HG03066 (cell line): ENCODE data around the gene MUC3A.

Experiments
- ATAC-seq: cut with Tn5 transposase; IDR thresholded peaks from one replicate; pipeline ENCODE4 v1.9.1; 2021; ENCODE audit warnings: low read depth; ENCODE audit not compliant: unreplicated experiment

The MUC3A gene

DNA sequence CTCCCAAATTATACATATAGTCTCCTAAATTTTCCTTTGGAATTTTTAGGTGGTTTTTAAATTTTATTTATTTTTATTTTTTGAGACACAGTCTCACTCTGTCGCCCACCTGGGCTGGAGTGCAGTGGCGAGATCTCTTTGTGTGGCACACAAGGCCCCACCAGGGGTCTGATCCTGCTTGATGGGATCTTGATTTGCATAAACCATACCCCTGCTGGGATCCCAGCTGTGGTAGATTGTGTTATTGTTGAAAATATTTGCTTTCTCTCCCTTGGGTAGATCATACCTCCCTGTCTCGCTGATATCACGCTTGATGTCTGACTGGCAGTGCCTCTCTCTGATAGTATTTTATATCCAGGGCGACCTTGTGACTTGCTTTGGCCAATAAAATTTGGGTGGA lies 5.6 kb upstream of the MUC3A start:
- ATAC-seq = no peak

DNA sequence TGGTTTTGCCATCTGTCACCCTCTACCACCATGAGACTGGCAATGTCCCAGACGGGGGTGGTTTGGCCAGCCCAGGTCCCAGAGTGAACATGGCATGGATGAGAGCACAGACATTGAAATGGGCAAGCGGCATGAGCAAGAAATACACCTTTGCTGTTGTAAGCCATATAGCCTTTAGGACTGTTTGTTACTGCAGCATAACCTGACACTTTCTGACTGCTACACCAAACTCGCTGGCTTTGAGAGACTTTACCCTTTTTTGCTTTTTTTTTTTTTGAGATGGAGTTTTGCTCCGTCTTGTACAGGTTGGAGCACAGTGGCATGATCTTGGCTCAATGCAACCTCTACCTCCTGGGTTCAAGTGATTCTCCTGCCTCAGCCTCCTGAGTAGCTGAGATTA lies 5.2 kb upstream of the MUC3A start:
- ATAC-seq = no peak

DNA sequence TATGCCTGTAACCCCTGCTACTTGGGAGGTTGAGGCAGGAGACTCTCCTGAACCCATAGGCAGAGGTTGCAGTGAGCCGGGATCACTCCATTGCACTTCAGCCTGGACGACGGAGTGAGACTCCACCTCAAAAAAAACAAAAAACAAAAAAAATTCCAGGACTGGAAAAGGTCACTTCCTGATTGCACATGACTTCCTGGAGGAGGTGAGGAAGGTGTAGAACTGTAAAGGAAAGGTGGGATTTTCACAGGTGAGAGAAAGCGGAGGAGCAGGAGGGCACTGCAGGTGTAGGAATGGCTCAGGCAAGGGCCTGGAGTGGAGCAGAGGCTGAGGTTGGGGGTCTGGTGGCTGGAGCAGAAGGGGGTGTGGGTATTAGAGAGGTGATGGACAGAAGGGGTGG lies 3.2 kb upstream of the MUC3A start:
- ATAC-seq = no peak

DNA sequence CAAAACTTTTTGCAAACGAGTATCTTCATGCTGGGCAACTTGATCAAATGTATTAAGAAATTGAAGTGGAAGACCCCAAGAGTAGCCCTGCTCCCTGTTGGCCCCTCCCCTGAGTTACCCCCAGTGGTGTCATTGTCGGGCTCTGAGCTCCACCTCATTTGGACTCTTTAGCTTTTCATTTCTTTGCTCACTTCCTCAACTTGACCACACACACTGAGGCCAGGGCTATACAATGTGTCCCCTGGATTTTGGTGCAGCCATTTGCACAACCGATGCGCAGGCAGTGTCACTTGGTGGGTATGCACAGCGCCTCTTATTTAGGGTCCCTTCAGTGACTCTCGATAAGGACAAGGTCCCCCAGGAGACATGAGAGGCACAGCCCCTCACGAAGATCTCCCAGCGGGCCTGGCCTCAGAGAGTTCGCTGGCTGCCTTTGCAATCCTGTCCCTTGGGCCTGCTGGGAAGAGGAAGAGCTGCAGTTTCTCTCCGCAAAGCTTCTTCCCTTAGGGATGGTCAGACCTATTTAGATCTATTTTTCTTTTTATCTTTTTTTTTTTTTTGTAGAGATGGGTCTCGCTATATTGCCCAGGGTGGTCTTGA lies 2.5 kb upstream of the MUC3A start:
- ATAC-seq = no peak

DNA sequence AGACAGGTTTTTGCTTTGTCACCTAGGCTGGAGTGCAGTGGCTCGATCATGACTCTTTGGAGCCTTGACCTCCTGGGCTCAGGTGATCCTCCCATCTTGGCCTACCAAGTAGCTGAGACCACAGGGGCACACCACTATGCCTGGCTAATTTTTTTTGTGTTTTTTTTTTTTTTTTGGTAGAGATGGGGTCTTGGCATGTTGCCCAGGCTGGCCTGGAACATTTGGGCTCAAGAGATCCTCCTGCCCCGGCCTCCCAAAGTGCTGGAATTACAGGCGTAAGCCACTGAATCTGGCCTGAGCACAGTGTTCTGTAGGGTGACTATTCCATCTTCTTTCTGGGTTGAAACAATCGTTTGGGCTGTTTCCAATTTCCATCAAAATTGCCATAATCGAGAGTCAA lies 1.5 kb upstream of the MUC3A start:
- ATAC-seq = no peak

DNA sequence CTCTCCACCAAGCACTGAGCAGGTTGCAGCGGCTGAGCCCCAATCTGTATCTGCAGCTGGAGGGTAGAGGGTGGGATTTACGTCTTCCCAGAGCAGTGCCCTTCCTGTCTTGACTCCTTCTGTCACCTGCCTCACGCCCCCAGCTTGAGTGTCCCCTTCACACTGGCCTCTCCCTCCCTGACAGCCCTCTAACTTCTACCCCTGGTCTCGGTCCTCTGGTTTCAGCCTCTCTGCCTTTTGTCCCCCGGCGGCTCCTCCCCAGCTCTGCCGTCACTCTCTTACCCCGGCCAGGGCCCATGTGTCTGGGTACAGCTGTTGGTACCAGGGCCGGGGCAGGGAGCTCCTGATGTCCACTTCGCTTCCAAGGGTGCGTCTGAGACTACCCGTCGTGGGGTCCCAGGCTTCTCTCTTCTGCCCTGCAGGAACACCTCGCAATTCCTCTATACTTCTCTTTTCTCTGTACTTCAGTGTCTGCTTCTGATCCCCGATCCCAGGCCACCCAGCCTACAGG lies 654 bp downstream of the MUC3A start:
- no peak for ATAC-seq

DNA sequence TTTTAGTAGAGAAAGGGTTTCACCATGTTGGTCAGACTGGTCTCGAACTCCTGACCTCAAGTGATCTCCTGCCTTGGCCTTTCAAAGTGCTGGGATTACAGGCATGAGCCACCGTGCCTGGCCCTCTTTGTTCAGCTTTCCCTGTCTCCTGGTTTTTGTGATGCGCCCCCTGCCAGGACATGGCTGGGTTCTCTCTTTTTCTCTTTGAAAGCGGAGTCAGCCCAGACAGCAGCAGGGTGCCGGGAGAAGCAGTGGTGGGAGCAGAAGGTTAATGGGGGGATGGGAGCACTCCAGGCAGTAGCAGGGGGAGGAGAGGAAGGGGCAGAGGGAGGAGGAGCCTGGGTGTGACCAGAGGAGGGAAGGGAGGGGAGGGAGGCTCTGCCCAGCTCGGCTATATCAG lies 1.8 kb downstream of the MUC3A start:
- ATAC-seq = no peak

DNA sequence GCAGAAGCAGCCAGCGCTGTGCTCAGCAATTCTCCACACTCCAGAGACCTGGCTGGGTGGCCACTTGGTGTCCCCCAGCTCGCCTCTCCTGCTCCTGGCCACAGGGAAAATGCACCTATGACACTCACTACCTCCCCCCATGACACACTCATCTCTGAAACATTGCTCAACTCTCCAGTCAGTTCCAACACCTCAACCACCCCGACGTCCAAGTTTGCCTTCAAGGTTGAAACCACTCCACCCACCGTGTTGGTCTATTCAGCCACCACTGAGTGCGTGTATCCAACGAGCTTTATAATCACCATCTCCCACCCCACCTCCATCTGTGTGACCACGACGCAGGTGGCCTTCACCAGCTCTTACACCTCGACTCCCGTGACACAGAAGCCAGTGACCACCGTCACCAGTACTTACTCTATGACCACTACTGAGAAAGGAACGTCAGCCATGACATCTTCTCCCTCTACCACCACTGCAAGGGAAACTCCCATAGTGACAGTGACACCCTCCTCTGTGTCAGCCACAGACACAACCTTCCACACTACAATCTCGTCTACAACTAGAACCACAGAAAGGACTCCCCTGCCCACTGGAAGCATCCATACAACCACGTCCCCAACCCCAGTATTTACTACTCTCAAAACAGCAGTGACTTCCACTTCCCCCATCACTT lies 2.7 kb downstream of the MUC3A start:
- no peak for ATAC-seq

DNA sequence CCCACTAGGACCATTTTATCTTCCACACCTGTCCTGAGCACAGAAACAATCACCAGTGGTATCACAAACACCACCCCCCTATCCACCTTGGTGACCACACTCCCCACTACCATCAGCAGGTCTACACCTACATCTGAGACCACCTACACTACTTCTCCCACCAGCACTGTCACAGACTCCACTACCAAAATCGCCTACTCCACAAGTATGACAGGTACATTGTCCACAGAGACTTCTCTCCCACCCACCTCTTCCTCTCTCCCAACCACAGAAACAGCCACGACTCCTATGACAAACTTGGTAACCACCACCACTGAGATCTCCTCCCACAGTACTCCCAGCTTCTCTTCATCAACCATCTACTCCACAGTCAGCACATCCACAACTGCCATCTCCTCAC lies 3.3 kb downstream of the MUC3A start:
- ATAC-seq = no peak

DNA sequence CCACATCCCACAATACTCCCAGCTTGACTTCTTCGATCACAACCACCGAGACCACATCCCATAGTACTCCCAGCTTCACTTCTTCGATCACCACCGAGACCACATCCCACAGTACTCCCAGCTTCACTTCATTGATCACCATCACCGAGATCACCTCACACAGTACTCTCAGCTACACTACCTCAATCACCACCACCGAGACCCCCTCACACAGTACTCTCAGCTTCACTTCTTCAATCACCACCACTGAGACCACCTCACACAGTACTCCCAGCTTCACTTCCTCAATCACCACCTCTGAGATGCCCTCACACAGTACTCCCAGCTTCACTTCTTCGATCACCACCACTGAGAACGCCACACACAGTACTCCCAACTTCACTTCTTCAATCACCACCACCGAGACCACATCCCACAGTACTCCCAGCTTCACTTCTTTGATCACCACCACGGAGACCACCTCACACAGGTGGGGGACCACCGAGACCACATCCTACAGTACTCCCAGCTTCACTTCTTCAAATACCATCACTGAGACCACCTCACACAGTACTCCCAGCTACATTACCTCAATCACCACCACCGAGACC lies 8.6 kb downstream of the MUC3A start:
- no peak for ATAC-seq

DNA sequence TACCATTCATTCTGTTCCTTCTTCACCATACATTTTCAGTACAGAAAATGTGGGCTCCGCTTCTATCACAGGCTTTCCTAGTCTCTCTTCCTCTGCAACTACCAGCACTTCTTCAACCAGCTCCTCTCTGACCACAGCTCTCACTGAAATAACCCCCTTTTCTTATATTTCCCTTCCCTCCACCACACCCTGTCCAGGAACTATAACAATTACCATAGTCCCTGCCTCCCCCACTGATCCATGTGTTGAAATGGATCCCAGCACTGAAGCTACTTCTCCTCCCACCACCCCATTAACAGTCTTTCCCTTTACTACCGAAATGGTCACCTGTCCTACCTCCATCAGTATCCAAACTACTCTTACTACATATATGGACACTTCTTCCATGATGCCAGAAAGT lies 10.6 kb downstream of the MUC3A start:
- no peak for ATAC-seq

DNA sequence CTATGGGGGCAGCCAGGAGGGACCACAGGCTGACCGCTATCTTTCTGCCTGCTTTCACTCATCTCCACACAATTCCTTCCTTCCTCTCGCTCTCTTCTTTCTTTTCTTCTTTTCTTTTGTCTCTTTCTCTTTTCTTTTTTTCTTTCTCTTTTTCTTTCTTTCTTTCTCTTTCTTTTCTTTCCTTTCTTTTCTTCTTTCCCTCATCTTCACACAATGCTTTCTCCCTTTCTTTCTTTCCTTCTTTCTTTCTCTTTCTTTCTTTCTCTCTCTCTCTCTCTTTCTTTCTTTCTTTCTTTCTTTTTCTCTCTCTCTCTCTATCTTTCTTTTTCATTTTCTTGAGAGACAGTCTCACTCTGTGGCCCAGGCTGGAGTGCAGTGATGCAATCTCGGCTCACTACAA lies 13.2 kb downstream of the MUC3A start:
- no peak for ATAC-seq

DNA sequence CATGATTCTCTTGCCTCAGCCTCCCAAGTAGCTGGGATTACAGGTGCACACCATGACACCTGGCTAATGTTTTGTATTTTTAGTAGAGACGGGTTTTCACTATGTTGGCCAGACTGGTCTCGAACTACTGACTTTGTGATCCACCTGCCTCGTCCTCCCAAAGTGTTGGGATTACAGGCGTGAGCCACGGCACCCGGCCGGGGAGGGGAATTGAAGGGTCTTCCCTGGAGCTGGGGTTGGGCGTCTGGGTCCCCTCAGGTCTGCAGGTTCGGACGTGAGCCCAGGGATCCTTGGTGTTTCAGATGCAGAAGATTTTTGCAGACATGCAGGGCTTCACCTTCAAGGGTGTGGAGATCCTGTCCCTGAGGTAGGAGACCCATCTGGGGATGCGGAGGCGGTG lies 14.1 kb downstream of the MUC3A start:
- no peak for ATAC-seq

DNA sequence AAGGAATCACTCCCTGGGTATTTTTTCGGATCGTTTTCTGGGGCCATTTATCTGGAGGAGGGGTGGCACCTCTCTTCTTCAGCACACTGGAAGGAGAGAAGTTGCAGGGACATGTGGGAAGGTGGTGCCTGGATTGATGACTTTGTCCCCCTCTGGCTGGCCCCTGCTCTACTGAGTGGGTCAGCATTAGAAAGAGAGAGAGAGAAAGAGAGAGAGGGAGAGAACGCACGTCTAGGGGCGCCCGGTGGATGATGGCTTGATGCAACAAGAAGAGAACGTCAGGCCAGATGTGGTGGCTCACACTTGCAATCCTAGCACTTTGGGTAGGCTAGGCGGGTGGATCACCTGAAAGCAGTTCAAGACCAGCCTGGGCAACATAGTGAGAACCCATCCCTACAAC lies 14.5 kb downstream of the MUC3A start:
- no peak for ATAC-seq

DNA sequence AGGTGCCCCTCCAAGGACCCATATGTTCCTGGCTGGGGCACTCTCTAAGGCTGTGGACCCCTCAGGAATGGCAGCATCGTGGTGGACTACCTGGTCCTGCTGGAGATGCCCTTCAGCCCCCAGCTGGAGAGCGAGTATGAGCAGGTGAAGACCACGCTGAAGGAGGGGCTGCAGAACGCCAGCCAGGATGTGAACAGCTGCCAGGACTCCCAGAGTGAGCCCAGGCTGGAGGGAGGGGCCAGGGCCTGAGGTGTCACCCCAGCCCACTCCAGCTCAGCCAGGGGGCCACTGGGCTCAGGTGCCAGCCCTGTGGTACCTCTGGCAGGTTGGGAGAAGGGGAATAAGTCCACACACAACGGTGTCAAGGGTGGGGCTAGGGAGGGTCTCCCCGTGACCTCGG lies 15.3 kb downstream of the MUC3A start:
- ATAC-seq = no peak

DNA sequence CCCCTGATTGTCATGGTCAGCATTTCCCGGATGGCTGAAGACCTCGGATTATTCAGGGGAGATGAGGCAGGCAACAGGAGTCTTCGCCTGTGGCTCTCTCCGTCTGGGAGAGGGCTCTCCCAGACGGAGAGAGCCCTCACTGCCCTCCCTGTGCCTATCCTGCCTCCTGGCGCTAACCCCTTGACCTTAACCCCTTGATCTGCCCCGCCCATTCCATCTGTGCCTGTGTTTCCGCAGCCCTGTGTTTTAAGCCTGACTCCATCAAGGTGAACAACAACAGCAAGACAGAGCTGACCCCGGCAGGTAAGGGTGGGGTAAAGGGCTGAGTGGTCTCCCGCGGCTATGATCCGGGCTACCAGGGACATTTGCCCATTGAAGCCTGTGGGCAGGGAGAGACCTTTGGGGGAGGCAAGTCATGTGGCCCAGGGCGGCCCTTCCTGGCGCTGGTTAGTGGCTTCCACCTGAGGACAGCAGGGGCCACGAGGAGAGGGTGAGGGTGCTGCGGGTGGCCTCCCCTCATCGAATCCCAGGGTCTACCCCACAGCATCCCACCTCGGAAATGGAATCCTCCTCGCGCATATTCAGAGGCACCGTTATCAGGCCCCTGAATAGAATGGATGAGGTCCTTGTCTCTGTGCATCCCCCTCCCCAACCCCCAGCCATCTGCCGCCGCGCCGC lies 15.8 kb downstream of the MUC3A start:
- ATAC-seq = no peak

DNA sequence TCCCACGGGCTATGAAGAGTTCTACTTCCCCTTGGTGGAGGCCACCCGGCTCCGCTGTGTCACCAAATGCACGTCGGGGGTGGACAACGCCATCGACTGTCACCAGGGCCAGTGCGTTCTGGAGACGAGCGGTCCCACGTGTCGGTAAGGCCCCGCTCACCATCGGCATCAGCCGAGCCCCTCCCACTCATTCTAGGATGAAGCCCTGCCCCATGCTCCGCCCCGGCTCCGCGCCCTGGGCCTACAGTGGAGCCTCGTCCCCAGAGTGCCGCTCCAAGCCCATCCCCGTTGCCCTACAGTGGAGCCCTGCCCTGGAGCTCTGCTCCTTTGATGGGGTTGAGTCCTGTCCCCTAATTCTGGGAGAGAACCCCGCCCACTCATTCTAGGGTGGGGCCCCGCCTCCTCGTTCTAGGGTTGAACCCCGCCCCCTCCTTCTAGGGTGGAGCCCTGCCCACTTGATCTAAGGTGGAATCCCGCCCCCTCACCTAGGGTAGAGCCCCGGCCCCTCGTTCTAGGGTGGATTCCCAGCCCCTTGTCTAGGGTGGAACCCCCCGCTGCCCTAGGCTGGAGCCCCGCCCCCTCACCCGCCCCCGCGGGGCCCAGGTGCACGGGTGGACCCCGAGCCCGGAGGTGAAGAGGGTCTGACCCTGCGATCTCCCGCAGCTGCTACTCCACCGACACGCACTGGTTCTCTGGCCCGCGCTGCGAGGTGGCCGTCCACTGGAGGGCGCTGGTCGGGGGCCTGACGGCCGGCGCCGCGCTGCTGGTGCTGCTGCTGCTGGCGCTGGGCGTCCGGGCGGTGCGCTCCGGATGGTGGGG lies 16.6 kb downstream of the MUC3A start:
- ATAC-seq = peak; percentile 58

DNA sequence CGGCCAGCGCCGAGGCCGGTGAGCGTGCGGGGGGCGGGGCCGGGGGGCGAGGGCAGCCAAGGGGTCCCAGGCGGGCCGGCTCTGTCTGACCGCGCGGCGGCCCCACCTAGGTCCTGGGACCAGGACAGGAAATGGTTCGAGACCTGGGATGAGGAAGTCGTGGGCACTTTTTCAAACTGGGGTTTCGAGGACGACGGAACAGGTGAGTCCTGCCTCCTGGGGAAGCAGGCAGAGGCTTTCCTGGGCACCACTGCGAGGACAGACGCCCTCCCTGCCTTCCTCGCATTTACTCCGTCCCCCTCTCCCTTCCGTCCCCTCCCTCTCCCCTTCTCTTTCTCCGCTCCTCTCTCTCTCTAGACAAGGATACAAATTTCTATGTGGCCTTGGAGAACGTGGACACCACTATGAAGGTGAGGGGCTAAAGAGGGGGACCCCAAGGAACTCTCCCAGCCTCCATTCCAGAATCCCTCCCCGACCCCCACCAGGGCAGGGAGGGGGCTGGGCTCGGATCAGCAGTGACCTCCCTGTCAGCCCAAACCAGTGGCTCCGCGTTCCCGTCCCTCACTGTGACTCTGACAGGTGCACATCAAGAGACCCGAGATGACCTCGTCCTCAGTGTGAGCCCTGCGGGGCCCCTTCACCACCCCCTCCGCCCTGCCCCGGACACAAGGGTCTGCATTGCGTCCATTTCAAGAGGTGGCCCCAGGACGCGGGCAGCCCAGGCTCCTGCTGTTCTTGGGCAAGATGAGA lies 17.4 kb downstream of the MUC3A start:
- ATAC-seq = no peak

DNA sequence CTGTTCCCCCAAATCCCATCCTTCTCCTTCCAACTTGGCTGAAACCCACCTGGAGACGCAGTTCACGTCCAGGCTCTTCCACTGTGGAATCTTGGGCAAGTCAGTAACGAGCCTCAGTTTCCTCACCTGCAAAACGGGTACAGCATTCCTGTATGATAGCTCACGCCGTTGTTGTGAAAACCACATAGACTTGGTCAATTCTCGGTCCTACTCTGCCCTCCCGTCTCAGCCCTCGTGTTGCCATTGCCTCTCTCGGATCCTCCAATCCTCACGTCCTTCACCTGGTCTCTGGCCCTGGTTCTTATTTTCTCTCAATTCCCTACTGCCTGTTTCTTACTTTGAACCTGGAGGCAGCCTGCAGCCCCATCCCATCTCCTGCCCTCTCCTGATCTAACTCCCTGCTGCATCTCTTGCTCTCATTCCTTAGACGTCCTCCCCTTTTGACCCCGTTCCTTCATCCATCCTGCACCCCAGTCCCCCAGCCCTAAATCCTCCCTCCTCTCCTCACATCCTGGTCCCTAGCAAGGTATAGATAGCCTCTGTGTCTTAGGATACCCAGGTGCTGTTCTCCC lies 18.0 kb downstream of the MUC3A start:
- no peak for ATAC-seq

DNA sequence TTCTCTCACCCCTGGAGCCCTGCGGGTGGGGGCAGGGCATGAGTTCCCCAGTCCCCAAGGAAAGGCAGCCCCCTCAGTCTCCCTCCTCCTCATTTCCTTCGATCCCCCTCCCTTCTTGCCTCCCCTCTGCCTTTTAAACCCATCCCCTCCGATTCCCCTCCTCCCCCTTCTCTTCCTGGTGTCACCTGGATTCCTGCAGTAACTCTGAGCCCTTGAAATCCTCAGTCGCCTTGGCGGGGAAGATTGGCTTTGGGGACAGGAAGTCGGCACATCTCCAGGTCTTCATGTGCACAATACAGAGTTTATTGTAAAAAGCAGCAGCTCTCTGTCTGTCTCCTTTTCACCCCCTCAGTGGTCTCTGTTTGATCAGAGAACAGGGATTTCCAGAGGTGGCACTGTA lies 18.7 kb downstream of the MUC3A start:
- ATAC-seq = no peak
